GM19468 (cell line): ENCODE results near the gene DGLUCY.
"Not testable (repeated sequence)": the region's sequence is repeated elsewhere in the genome, so short reads cannot be mapped to it uniquely, and the experiment has no call there.

Source experiments
- ATAC-seq: cut with Tn5 transposase; IDR thresholded peaks from one replicate; pipeline ENCODE4 v1.9.1; 2021; ENCODE audit warnings: mild to moderate bottlenecking, moderate library complexity, moderate number of reproducible peaks; ENCODE audit not compliant: unreplicated experiment; ENCODE audit errors: extremely low read depth

The DGLUCY gene

DNA sequence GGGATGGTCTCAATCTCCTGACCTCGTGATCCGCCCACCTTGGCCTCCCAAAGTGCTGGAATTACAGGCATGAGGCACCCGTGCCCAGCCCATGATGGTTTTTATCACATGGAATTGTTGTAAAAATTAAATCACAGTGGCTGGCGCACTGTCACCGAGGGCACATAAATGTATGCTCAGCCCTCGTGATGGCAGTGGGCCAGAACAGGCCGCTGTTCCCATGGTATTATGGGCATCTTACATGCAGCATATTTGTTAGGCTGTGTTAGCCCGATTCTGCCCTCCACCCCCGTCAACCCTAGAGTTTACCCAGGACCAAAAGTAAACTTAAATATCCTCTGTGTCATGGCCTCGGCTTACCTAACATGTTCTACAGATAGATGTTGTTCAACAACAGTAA lies 82.0 kb downstream of the DGLUCY start:
- no peak for ATAC-seq

DNA sequence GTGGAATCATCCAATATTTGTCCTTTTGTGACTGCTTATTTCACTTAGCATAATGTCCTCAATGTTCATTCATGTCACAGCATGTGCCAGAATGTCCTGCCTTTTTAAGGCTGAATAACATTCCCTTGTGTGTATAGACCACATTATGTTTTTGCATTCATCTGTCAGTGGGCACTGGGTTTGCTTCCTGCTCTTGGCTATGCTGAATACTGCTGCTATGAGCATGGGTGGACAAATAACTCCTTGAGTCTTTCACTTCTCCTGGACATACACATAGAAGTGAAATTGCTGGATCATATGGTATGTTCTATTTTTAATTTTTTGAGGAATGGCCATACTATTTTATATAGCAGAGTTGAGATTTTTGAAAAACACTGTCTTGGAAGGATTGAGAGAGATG lies 83.8 kb downstream of the DGLUCY start:
- ATAC-seq, result no peak

- ATAC-seq, result not testable (repeated sequence)
Measured at GRCh38 chr14:91200802-91201201, 86.9 kb downstream of the DGLUCY start.

DNA sequence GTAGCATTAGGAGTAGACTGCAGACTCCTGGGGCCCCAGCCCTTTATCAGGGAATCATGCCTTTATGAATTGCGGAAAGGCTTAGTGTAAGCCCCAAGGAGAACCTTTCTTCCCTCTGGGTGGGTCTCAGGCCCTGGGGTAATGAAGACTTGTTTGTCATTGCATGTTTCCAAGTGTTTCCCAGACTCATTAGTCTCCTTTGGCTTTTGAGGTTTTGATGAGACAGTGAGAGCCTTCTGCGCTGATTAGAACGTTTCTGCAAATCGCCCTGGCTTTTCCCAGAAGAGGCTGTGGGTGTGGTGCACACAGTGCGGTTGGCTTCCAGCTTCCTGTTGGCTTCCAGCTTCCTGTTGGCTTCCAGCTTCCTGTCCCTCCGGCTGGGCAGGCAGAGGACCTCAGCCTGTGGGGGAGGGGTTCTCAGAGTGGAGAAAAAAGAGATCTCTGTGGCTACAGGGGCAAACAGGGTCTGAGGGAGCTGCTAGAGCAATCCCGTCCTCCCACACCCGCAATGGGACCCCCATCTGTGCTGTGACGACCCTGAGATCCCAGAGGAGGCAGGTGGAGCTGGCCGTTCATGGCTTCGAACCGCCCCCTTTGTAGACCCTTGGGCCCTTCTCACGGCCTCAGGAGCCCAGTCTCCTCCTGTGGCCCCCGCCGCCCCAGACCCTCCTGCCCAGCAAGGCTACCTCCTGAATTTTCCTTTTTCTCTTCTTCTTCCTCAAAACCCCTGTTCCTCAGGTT lies 88.5 kb downstream of the DGLUCY start:
- ATAC-seq, result no peak

GRCh38 chr14:91204657-91205056 lies 90.8 kb downstream of the DGLUCY start:
- no peak for ATAC-seq

DNA sequence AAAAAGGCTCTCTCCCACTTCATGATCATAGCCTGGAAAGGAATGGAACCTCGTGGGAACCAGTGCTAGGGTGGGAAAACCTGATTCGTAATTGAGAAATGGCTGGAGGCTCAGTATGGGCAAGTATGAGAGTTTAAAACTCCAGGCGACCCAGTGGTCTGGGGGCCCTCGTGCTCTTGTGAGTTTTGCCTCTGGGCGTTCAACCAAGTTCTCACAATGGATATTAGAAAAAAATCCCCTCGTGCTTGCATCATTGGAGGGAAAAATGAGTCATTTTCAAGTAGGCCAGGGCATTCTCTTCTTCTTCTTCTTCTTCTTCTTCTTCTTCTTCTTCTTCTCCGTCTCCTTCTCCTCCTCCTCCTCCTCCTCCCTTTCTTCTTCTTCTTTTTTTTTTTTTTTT lies 91.6 kb downstream of the DGLUCY start:
- ATAC-seq, result no peak

DNA sequence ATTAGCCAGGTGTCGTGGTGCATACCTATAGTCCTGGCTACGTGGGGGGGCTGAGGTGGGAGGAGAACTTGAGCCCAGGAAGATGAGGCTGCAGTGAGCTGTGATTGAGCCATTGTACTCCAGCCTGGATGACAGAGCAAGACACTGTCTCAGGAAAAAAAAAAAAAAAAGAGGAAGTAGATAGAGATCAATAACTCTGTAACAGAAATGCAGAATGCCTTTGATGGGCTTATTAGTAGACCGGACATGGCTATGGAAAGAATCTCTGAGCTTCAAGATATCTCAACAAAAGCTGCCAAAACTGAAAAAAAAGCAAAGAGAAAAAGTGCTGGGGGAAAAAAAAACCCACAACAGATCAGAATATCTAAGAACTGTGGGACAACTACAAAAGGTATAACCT lies 93.1 kb downstream of the DGLUCY start:
- no peak for ATAC-seq

DNA sequence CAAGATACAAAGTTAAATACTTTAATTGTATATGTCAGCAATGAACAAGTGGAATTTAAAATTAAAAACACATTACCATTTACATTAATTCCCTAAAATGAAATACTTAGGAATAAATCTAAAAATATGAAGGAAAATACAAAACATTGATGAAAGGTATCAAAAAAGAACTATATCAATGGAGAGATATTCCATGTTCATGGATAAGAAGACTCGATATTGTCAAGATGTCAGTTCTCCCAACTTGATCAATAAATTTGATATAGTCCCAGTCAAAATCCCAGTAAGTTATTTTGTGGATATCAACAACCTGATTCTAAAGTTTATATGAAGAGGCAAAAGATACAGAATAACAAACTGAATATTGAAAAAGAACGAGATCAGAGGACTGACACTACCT lies 97.1 kb downstream of the DGLUCY start:
- no peak for ATAC-seq

- ATAC-seq, result no peak
Measured at GRCh38 chr14:91214306-91214705, 100.4 kb downstream of the DGLUCY start.

GRCh38 chr14:91215381-91215780 lies 101.5 kb downstream of the DGLUCY start:
- ATAC-seq, result no peak

DNA sequence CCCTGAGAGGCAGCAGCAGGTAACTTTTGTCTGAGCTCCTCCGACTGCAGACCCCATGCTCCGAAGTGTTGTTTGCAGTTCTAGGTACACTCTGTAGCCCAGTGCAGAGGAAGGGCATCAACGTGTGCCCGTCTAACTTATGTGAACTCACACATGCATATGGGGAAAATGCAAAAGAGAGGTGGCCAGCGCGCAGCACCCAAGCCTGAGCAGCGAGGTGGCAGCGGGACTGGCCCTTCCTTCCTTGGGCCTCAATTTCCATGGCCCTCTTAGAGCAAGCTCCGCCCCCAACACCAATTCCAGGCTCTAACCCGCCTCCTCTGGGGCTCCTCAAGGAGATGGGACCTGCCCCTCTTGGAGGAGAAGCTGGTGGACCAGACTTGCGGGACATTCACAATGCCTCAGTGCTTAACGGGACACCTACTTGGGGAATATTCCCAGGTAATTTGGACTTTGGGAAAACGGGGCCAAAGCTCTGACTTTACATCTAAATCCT lies 102.9 kb downstream of the DGLUCY start:
- no peak for ATAC-seq

- ATAC-seq, result no peak
Measured at GRCh38 chr14:91218014-91218413, 104.1 kb downstream of the DGLUCY start.

DNA sequence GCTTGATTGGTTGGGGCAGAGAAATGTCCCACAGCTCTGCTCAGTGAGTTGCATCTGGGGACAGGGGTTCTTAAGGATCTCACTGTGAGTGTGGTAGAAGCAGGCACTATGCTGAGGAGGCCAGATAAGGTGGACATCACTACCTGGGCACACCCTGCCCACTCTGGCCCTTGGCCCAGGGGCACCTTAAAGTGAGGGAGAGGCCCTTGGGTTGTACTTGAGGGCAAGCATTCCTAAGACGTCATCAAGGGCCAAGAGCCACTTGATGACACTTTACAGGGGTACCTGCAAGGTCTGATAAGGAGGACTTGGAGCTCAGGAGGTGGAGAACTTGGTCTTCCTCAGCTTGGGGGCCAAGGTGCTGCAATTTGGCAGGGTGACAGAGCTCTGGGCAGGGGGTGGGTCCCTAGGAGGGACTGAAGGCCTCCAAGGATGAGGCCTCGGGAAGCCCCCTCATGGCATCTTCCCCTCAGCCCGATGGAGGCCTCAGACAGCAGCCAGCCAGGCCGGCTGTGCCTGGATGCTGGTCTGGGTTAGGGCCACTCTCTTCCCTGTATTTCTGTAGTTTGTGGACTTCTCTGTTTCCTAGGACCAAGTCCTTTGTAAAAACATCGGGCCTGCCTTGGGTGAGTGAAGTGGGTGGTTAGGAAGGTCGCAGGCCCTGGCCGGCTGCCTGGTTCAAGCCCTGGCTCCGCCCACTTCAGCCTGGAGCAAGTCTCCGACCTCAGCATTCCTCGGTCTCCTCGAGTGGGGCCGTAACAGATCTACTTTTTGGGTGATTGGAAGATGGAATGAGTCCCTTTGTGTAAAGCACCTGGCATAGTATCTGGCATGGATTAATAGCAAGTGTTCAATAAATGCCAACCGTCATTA lies 105.9 kb downstream of the DGLUCY start:
- ATAC-seq, result no peak

DNA sequence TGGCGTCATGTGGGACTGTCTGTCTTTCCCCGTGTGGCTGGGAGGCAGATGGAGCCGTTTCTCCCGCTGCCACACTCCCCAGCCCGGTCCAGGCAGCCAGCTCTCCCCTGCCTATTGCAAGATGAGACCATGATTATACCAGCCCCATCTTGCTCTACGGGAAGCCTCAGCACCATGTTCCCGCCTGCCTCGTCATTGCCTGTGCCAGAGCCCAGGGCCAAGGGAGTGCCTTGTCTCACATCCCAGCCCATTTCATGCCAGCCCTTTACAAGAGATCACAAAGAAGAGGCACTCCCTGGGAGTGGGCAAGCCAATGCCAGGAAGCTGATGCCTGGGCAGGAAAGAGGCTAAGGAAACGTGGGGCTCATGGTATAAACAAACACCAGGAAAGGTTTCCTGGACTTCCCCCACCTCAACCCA lies 106.7 kb downstream of the DGLUCY start:
- ATAC-seq, result no peak

DNA sequence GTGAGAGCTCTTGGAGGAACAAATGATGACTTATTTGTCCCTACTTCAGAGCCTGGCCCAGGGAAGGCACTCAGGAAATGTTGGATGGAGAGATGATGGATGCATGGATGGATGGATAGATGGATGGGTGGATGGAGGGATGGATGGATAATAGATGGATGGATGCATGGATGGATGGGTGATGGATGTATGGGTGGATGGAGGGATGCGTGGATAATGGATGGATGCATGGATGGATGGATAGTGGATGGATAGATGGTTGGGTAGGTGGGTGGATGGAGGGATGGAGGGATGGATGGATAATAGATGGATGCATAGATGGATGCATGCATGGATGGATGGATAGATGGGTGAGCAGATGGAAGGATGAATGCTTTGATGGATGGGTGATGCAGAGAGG lies 107.4 kb downstream of the DGLUCY start:
- no peak for ATAC-seq

GRCh38 chr14:91223028-91223783 lies 109.3 kb downstream of the DGLUCY start:
- no peak for ATAC-seq

DNA sequence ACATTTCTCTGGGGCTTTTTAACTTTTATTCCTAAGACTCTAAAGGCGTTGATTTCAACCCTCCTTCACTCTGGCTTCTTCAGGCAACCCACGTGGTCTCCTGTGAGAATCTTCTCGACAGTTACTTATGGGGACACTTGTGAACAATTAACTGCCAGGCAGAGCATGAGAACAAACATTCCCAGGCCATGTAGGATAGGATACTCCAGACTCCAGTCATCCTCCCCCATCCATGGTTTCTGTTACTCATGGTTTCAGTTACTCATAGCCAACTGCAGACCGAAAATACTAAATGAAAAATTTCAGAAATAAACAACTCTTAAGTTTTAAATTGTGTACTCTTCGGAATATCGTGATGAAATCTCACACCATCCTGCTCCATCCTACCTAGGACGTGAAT lies 111.2 kb downstream of the DGLUCY start:
- no peak for ATAC-seq

DNA sequence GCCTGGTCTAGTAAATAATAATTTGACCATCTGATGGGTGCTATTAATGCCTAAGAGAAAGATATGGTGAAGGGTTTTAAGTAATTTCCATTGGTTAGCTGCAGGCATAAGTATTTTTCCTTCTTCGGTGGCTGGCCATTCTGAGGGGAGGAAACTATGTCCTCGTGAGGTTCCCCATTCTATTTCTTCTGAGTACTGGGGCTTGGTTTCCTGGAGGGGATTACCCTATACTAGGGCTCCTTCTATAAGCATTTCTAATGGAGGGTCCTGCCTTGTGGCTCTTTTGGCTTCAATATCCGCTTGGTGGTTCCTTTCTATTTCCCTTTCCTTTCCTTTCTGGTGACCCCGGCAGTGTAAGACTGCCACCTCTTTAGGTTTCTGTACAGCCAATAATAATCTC lies 112.5 kb downstream of the DGLUCY start:
- not testable (repeated sequence) for ATAC-seq

GRCh38 chr14:91227183-91227628 lies 113.3 kb downstream of the DGLUCY start:
- ATAC-seq, result no peak
